ENCODE data around the gene PARP8. TPM values are rescaled to one million over a fixed set of nuclear protein-coding genes. Genes with fewer than 3 reads are reported as not detected.

The PARP8 gene
- total and polyA plus RNA-seq, 2 of the 4 experiments (the other 2 are of a cell fraction) = 6.9 to 8.2 TPM

GRCh38 chr5:50687548-50687947, 21.1 kb downstream of the PARP8 start:
- no peak overlapping the region for H3K27ac ChIP-seq (ENCODE audit: insufficient read depth, low read length)
- in situ Hi-C loops (cut with MboI; ENCODE audit: low sequenced_read_pairs) (no loop called here), intact Hi-C loops (cut with micrococcal nuclease) (no loop called here), dilution Hi-C loops (cut with HindIII; ENCODE audit: low sequenced_read_pairs, unreplicated experiment) (no loop called here)
- H2BK5ac ChIP-seq (ENCODE audit: low read depth, low read length, poor library complexity, severe bottlenecking) = no peak overlapping the region
- H3K9ac ChIP-seq (ENCODE audit: low read depth, low read length) = no peak overlapping the region
- H4K5ac ChIP-seq (ENCODE audit: low read depth, low read length) = no peak overlapping the region
- no peaks in the 10 kb centered on the region for H3K27me3 ChIP-seq (ENCODE audit: control insufficient read depth, insufficient read depth, low read length)
- no peak overlapping the region for H2AFZ ChIP-seq (replicated peaks; ENCODE audit: low read length, poor library complexity)
- no peaks in the 10 kb centered on the region for H3K36me3 ChIP-seq (ENCODE audit: control insufficient read depth, insufficient read depth, low read length)
- ChIA-PET CTCF (no interaction called here), POLR2A (ENCODE audit: unreplicated experiment) (no interaction called here)
- H3K79me1 ChIP-seq (ENCODE audit: low read depth in 1 of 2, low read length in 2 of 2) = peaks cover 0 to 3% of the 10 kb centered on the region in 2 experiments; a peak in 1 of 4 replicates
- no peak overlapping the region for H3K18ac ChIP-seq (ENCODE audit: low read depth, low read length)
- no peak overlapping the region for H4K91ac ChIP-seq (ENCODE audit: insufficient read depth, low read depth, low read length)
- DNase-seq (no peak), ATAC-seq (ENCODE audit: low read depth) (no peak)
- H3K23ac ChIP-seq (ENCODE audit: low read depth, low read length) = no peak overlapping the region
- H3K9me1 ChIP-seq (ENCODE audit: insufficient read depth, low read length) = 0 out of 2 replicates have a peak, but pooled peaks cover 2% of the 10 kb centered on the region
- no peak overlapping the region for H2AK5ac ChIP-seq (ENCODE audit: low read depth, low read length)
- H3K4ac ChIP-seq (ENCODE audit: low read depth, low read length) = no peak overlapping the region
- H2AK9ac ChIP-seq (replicated peaks; ENCODE audit: low read depth, low read length, poor library complexity) = no peak overlapping the region
- no peaks in the 10 kb centered on the region; the same call in 1 of the 2 replicates for H4K20me1 ChIP-seq (ENCODE audit: insufficient read depth, low read length)
- no peaks in the 10 kb centered on the region for H3K9me3 ChIP-seq (ENCODE audit: control insufficient read depth, insufficient read depth, low read length)
- H3K14ac ChIP-seq (replicated peaks; ENCODE audit: low read depth, low read length) = no peak overlapping the region
- H2BK20ac ChIP-seq (ENCODE audit: low read depth, low read length) = no peak overlapping the region
- H2BK15ac ChIP-seq (ENCODE audit: low read depth, low read length) = no peak overlapping the region
- H3K4me3 ChIP-seq (ENCODE audit: insufficient read depth, low read depth, low read length) = no peak overlapping the region
- no peak overlapping the region for H2BK120ac ChIP-seq (ENCODE audit: low read depth, low read length)
- peaks cover 2% of the 10 kb centered on the region; the same call in 1 of the 2 replicates for H3K4me1 ChIP-seq (ENCODE audit: control insufficient read depth, insufficient read depth, low read length)
- no CpG with 5 or more reads among the region's 4 CpGs for whole genome bisulfite sequencing, 2 experiments (ENCODE audit: extremely low coverage in 2 of 2, insufficient read length in 1 of 2)
- H3K56ac ChIP-seq (ENCODE audit: extremely low read depth, insufficient read depth, low read length) = no peak overlapping the region
- no peak overlapping the region for H4K8ac ChIP-seq (ENCODE audit: low read depth in 2 of 2, low read length in 2 of 2)
- H3K4me2 ChIP-seq (ENCODE audit: low read depth, low read length) = no peak overlapping the region
- BruUV-seq (replicated peaks) = no TSS peak
- TF ChIP-seq ELK1 (IDR thresholded peaks at IDR 0.05; ENCODE audit: borderline replicate concordance, low read depth, low read length) = no peak
- no peak for TF ChIP-seq RAD21 (IDR thresholded peaks at IDR 0.05; ENCODE audit: low read length)
- TF ChIP-seq SMC3 (IDR thresholded peaks at IDR 0.05; ENCODE audit: low read depth, low read length) = no peak
- no peak for TF ChIP-seq NFE2L2 (IDR thresholded peaks at IDR 0.05; ENCODE audit: low read depth, low read length)
- no peak for TF ChIP-seq USF2 (IDR thresholded peaks at IDR 0.05; ENCODE audit: low read depth, low read length)
- TF ChIP-seq MAZ (IDR thresholded peaks at IDR 0.05; ENCODE audit: borderline replicate concordance, low read depth, low read length) = no peak
- TF ChIP-seq MAFK (IDR thresholded peaks at IDR 0.05; ENCODE audit: low read depth, low read length) = no peak

All from IMR-90 (cell line).